Mononuclear cell (primary cell): ENCODE data around the gene MAST2. TPM values are rescaled to one million over a fixed set of nuclear protein-coding genes. Genes with fewer than 3 reads are reported as not detected.

Experiments
- H3K27me3 ChIP-seq: 2 replicates; pipeline ENCODE4 v1.6.0; 2011; ENCODE audit warnings: low read length, control low read depth; ENCODE audit not compliant: insufficient read depth
- H3K4me1 ChIP-seq: 2 replicates; pipeline ENCODE4 v1.5.1; 2011; ENCODE audit warnings: mild to moderate bottlenecking, low read length, control low read depth; ENCODE audit not compliant: insufficient read depth
- H3K4me3 ChIP-seq: 2 replicates; pipeline ENCODE4 v1.5.1; 2011; ENCODE audit warnings: mild to moderate bottlenecking, low read length, moderate library complexity
- H3K9me3 ChIP-seq: 2 replicates; pipeline ENCODE4 v1.5.1; 2011; ENCODE audit warnings: low read depth, mild to moderate bottlenecking, control low read depth, low read length
- total RNA-seq: library from RNA; depleted of rRNA; stranded (reverse); fragments of >200 nt; gene quantifications from one replicate; pipeline ENCODE4 v1.2.3, GENCODE V29; 2012

MAST2 gene
- total RNA-seq, 1 donor, result 3.9 TPM

- H3K4me3 ChIP-seq, result no peak overlapping the region
Measured at GRCh38 chr1:46064708-46065107, 261.3 kb downstream of the MAST2 start.

GRCh38 chr1:46065405-46065804 lies 262.0 kb downstream of the MAST2 start:
- Histone ChIP-seq H3K9me3 (no peaks in the 10 kb centered on the region), H3K4me1 (peaks cover 17% of the 10 kb centered on the region), H3K27me3 (no peaks in the 10 kb centered on the region), H3K4me3 (no peak overlapping the region)

More at GRCh38 chr1:46064708-46065107, 261.3 kb downstream of the MAST2 start:
- Histone ChIP-seq H3K27me3 (no peaks in the 10 kb centered on the region), H3K9me3 (no peaks in the 10 kb centered on the region), H3K4me1 (peaks cover 10% of the 10 kb centered on the region)

- Histone ChIP-seq H3K4me1 (peaks cover 22% of the 10 kb centered on the region), H3K27me3 (no peaks in the 10 kb centered on the region), H3K9me3 (no peaks in the 10 kb centered on the region), H3K4me3 (no peak overlapping the region)
Measured at GRCh38 chr1:46067652-46068051, 264.2 kb downstream of the MAST2 start.

- no peaks in the 10 kb centered on the region for H3K27me3 ChIP-seq
- no peak overlapping the region for H3K4me3 ChIP-seq
- H3K4me1 ChIP-seq, result peaks cover 22% of the 10 kb centered on the region
- no peaks in the 10 kb centered on the region for H3K9me3 ChIP-seq
Measured at GRCh38 chr1:46068525-46068924, 265.1 kb downstream of the MAST2 start.

- no peaks in the 10 kb centered on the region for H3K27me3 ChIP-seq
- H3K9me3 ChIP-seq, result no peaks in the 10 kb centered on the region
- no peak overlapping the region for H3K4me3 ChIP-seq
- peaks cover 21% of the 10 kb centered on the region for H3K4me1 ChIP-seq
Measured at GRCh38 chr1:46070164-46070814, 266.9 kb downstream of the MAST2 start.

- Histone ChIP-seq H3K4me1 (peaks cover 17% of the 10 kb centered on the region), H3K4me3 (no peak overlapping the region), H3K27me3 (no peaks in the 10 kb centered on the region), H3K9me3 (no peaks in the 10 kb centered on the region)
Measured at GRCh38 chr1:46072975-46073374, 269.6 kb downstream of the MAST2 start.

- Histone ChIP-seq H3K4me1 (no peaks in the 10 kb centered on the region), H3K4me3 (no peak overlapping the region), H3K9me3 (no peaks in the 10 kb centered on the region), H3K27me3 (no peaks in the 10 kb centered on the region)
Measured at GRCh38 chr1:46076343-46076742, 272.9 kb downstream of the MAST2 start.

GRCh38 chr1:46077644-46078043 lies 274.2 kb downstream of the MAST2 start:
- H3K9me3 ChIP-seq, result no peaks in the 10 kb centered on the region

GRCh38 chr1:46080257-46080656 lies 276.8 kb downstream of the MAST2 start:
- Histone ChIP-seq H3K9me3 (no peaks in the 10 kb centered on the region), H3K27me3 (no peaks in the 10 kb centered on the region), H3K4me3 (no peak overlapping the region)

More at GRCh38 chr1:46077644-46078043, 274.2 kb downstream of the MAST2 start:
- Histone ChIP-seq H3K4me3 (no peak overlapping the region), H3K4me1 (no peaks in the 10 kb centered on the region), H3K27me3 (no peaks in the 10 kb centered on the region)

GRCh38 chr1:46081206-46081605 lies 277.8 kb downstream of the MAST2 start:
- Histone ChIP-seq H3K4me3 (no peak overlapping the region), H3K4me1 (no peaks in the 10 kb centered on the region), H3K9me3 (no peaks in the 10 kb centered on the region), H3K27me3 (no peaks in the 10 kb centered on the region)

More at GRCh38 chr1:46080257-46080656, 276.8 kb downstream of the MAST2 start:
- no peaks in the 10 kb centered on the region for H3K4me1 ChIP-seq

GRCh38 chr1:46081619-46082018 lies 278.2 kb downstream of the MAST2 start:
- Histone ChIP-seq H3K9me3 (no peaks in the 10 kb centered on the region), H3K4me1 (no peaks in the 10 kb centered on the region), H3K4me3 (no peak overlapping the region), H3K27me3 (no peaks in the 10 kb centered on the region)

GRCh38 chr1:46083579-46083978 lies 280.2 kb downstream of the MAST2 start:
- H3K9me3 ChIP-seq, result no peaks in the 10 kb centered on the region
- H3K4me1 ChIP-seq, result no peaks in the 10 kb centered on the region
- H3K27me3 ChIP-seq, result no peaks in the 10 kb centered on the region
- no peak overlapping the region for H3K4me3 ChIP-seq

GRCh38 chr1:46084553-46085451 lies 281.4 kb downstream of the MAST2 start:
- H3K4me1 ChIP-seq, result no peaks in the 10 kb centered on the region
- H3K27me3 ChIP-seq, result no peaks in the 10 kb centered on the region
- H3K9me3 ChIP-seq, result no peaks in the 10 kb centered on the region
- no peak overlapping the region for H3K4me3 ChIP-seq
